ENCODE measurements around the gene BCKDHA.

BCKDHA gene

GRCh38 chr19:41352609-41353465 lies 44.8 kb upstream of the BCKDHA start:
- TF ChIP-seq MAX (IDR thresholded peaks at IDR 0.05; ENCODE audit: low read depth, low read length) (no peak), MYC (IDR thresholded peaks at IDR 0.05; ENCODE audit: low read depth, low read length) (peak; percentile 61; the same call in 1 of the 2 replicates), CTCF (IDR thresholded peaks at IDR 0.05; ENCODE audit: low read depth, low read length) (peak; percentile 49)
- peak overlapping the region; percentile 79 for H3K4me3 ChIP-seq (ENCODE audit: low read depth, low read length)
- peak; percentile 74 for DNase-seq (ENCODE audit: low read depth)

GRCh38 chr19:41353466-41354342 lies 43.9 kb upstream of the BCKDHA start, which contains the start of gene TGFB1:
TSS of gene TGFB1 (minus strand) at chr19:41353922. CDS start at chr19:41353044, 878 bp downstream.
- DNase-seq (ENCODE audit: low read depth), result peak; percentile 88
- peak within 1 kb of the TSS; percentile 79 for H3K4me3 ChIP-seq (ENCODE audit: low read depth, low read length)
- TF ChIP-seq CTCF (IDR thresholded peaks at IDR 0.05; ENCODE audit: low read depth, low read length), result peak; percentile 62
- TF ChIP-seq MYC (IDR thresholded peaks at IDR 0.05; ENCODE audit: low read depth, low read length), result no peak
- TF ChIP-seq MAX (IDR thresholded peaks at IDR 0.05; ENCODE audit: low read depth, low read length), result no peak
- peak; percentile 30 for TF ChIP-seq POLR2A (IDR thresholded peaks at IDR 0.05; ENCODE audit: extremely low read depth, insufficient read length)

GRCh38 chr19:41354343-41354953 lies 43.2 kb upstream of the BCKDHA start:
- H3K4me3 ChIP-seq (ENCODE audit: low read depth, low read length), result peak overlapping the region; percentile 38
- DNase-seq (ENCODE audit: low read depth), result no peak
- no peak for TF ChIP-seq POLR2A (IDR thresholded peaks at IDR 0.05; ENCODE audit: extremely low read depth, insufficient read length)
- TF ChIP-seq CTCF (IDR thresholded peaks at IDR 0.05; ENCODE audit: low read depth, low read length), result no peak
- TF ChIP-seq MAX (IDR thresholded peaks at IDR 0.05; ENCODE audit: low read depth, low read length), result no peak
- no peak for TF ChIP-seq MYC (IDR thresholded peaks at IDR 0.05; ENCODE audit: low read depth, low read length)

- TF ChIP-seq MAX (IDR thresholded peaks at IDR 0.05; ENCODE audit: low read depth, low read length) (no peak), CTCF (IDR thresholded peaks at IDR 0.05; ENCODE audit: low read depth, low read length) (no peak), POLR2A (IDR thresholded peaks at IDR 0.05; ENCODE audit: extremely low read depth, insufficient read length) (no peak), MYC (IDR thresholded peaks at IDR 0.05; ENCODE audit: low read depth, low read length) (no peak)
- H3K4me3 ChIP-seq (ENCODE audit: low read depth, low read length), result no peak overlapping the region
- no peak for DNase-seq (ENCODE audit: low read depth)
Observed at GRCh38 chr19:41355035-41355434, 42.6 kb upstream of the BCKDHA start.

- DNase-seq (ENCODE audit: low read depth), result no peak
- H3K4me3 ChIP-seq (ENCODE audit: low read depth, low read length), result no peak overlapping the region
- TF ChIP-seq MYC (IDR thresholded peaks at IDR 0.05; ENCODE audit: low read depth, low read length) (no peak), CTCF (IDR thresholded peaks at IDR 0.05; ENCODE audit: low read depth, low read length) (no peak)
Observed at GRCh38 chr19:41355802-41356201, 41.8 kb upstream of the BCKDHA start.
